ENCODE results near the gene HOXD8. TPM values are rescaled to one million over a fixed set of nuclear protein-coding genes. Genes with fewer than 3 reads are reported as not detected.

HOXD8 gene
- total and polyA plus RNA-seq, 2 donors (not counting 1 experiment from before 2014, with no cell fraction given): not detected

DNA sequence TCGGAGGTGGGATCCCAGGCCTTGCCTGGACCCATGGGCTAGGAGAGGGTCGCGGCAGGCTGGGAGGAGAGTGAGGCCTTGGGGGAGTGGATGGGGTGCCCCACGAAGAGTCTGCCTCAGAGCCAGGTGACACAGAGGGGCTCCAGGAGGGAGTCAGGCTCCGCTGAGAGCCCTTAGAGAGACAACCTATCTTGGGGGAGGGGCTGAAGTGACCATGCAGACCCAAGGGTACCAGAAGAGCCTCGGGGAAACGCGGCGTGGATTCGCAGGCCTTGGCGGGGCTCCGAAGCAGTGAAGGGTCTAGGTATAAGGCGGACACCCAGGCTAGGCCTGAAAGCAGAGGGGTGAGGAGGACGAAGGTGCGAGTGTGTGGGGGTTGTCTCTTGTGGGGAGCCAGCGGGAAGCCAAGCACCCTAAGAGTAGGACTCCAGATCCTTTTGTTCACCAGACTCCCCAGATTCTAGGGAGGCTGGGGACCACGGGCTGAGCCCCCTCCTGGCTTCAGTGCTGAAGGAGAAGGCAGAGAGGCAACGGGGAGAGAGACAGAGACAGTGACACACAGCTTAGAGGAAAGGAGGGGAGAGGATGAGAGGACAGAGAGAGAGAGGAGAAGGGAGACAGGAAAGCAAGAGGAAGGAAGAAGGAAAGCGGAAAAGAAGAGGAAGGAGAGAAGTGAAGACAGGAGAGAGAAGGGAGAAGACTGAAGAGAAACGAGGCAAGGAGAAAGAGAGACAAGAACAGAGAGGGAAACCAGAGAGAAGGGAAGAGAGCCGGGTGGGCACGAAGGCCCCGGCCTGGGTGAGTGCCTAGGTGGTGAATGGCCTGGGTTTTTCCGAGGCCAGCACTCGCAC lies 23.6 kb upstream of the HOXD8 start:
- no peaks in the 10 kb centered on the region for H4K20me1 ChIP-seq (ENCODE audit: control insufficient read depth, extremely low read depth, insufficient read depth, low read length)
- H3K27me3 ChIP-seq (ENCODE audit: control insufficient read depth, insufficient read depth, low read length): peaks cover 75% of the 10 kb centered on the region
- no peak for DNase-seq (ENCODE audit: low read depth in 2 of 2)
- H3K79me2 ChIP-seq (ENCODE audit: control insufficient read depth, insufficient read depth, low read length): no peaks in the 10 kb centered on the region
- H3K27ac ChIP-seq (ENCODE audit: insufficient read depth, low read length): no peak overlapping the region
- no peaks in the 10 kb centered on the region for H3K4me1 ChIP-seq (ENCODE audit: control insufficient read depth, extremely low read depth, insufficient read depth, low read length)
- no peaks in the 10 kb centered on the region for H3K36me3 ChIP-seq (ENCODE audit: control insufficient read depth, insufficient read depth, low read length)
- TF ChIP-seq EZH2 (IDR thresholded peaks at IDR 0.05; ENCODE audit: low read length, missing control alignments): peak; percentile 87
- TF ChIP-seq, protein P1, sequence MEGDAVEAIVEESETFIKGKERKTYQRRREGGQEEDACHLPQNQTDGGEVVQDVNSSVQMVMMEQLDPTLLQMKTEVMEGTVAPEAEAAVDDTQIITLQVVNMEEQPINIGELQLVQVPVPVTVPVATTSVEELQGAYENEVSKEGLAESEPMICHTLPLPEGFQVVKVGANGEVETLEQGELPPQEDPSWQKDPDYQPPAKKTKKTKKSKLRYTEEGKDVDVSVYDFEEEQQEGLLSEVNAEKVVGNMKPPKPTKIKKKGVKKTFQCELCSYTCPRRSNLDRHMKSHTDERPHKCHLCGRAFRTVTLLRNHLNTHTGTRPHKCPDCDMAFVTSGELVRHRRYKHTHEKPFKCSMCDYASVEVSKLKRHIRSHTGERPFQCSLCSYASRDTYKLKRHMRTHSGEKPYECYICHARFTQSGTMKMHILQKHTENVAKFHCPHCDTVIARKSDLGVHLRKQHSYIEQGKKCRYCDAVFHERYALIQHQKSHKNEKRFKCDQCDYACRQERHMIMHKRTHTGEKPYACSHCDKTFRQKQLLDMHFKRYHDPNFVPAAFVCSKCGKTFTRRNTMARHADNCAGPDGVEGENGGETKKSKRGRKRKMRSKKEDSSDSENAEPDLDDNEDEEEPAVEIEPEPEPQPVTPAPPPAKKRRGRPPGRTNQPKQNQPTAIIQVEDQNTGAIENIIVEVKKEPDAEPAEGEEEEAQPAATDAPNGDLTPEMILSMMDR (conservative IDR thresholded peaks at IDR 0.05 in 1 of 2, IDR thresholded peaks at IDR 0.05 in 1 of 2; ENCODE audit: low read depth in 1 of 2, low read length in 2 of 2): no peak
- H2AFZ ChIP-seq (ENCODE audit: low read length): no peak overlapping the region
- H3K4me2 ChIP-seq (ENCODE audit: extremely low read depth, insufficient read depth, low read length): no peak overlapping the region
- no peaks in the 10 kb centered on the region for H3K9me3 ChIP-seq (ENCODE audit: control insufficient read depth, insufficient read depth, low read depth, low read length)
- H3K4me3 ChIP-seq (replicated peaks in 1 of 4; ENCODE audit: control extremely low read depth in 1 of 4, insufficient read depth in 1 of 4, low read depth in 3 of 4, low read length in 4 of 4): no peak overlapping the region
- no peak overlapping the region for H3K9ac ChIP-seq (ENCODE audit: insufficient read depth, low read length)

DNA sequence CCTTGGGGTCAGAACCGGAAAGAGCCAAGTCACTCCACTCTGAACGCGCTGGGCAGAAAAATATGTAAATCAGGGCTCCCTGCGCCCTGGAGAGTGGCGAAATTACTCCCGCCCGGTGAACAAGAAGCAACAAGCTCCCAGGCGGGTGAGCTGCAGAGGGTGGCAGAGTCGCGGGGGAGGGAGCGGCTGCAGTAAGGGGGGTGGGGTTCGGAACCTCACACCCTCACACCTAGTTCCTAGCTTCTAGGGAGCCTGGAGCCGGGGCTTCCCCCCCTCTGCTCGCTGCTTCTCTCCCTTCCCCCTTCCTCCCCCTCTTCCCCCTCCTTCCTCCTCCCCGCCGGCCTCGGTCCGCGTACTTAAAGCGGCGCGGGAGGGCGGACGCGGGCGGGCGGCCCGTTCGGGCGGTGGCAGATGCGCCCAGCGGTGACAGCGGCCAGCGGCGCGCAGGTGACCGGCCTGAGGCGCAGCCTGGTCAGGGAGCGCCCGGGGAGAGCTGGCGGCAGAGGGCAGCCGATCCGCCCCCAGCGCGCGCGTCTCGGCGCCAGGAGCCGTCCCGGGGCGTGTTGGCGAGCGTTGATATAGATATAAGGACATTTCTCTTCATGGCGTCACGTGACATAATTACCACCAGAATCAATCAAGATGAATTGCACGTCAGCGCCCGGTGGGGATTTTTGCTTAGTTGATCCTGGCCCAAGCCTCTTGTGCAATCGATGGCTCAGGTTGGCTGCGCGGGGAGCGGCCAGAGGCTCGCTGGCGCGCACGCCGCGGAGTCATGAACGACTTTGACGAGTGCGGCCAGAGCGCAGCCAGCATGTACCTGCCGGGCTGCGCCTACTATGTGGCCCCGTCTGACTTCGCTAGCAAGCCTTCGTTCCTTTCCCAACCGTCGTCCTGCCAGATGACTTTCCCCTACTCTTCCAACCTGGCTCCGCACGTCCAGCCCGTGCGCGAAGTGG lies 22.6 kb upstream of the HOXD8 start, which contains the start of gene HOXD11:
Gene HOXD11, plus strand, starts transcription at position 700 of the 959 bp plus-strand sequence. Its CDS starts 76 bp downstream, at position 776.
- no peaks in the 10 kb centered on the region for H3K9me3 ChIP-seq (ENCODE audit: control insufficient read depth, insufficient read depth, low read depth, low read length)
- H4K20me1 ChIP-seq (ENCODE audit: control insufficient read depth, extremely low read depth, insufficient read depth, low read length): no peaks in the 10 kb centered on the region
- H3K36me3 ChIP-seq (ENCODE audit: control insufficient read depth, insufficient read depth, low read length): no peaks in the 10 kb centered on the region
- H3K4me3 ChIP-seq (replicated peaks in 1 of 4; ENCODE audit: control extremely low read depth in 1 of 4, insufficient read depth in 1 of 4, low read depth in 3 of 4, low read length in 4 of 4): no peak within 1 kb of the TSS
- no peak within 1 kb of the TSS for H3K4me2 ChIP-seq (ENCODE audit: extremely low read depth, insufficient read depth, low read length)
- H3K27me3 ChIP-seq (ENCODE audit: control insufficient read depth, insufficient read depth, low read length): peaks cover 75% of the 10 kb centered on the region
- no peak within 1 kb of the TSS for H2AFZ ChIP-seq (ENCODE audit: low read length)
- H3K4me1 ChIP-seq (ENCODE audit: control insufficient read depth, extremely low read depth, insufficient read depth, low read length): no peaks in the 10 kb centered on the region
- no peak within 1 kb of the TSS for H3K27ac ChIP-seq (ENCODE audit: insufficient read depth, low read length)
- H3K9ac ChIP-seq (ENCODE audit: insufficient read depth, low read length): no peak within 1 kb of the TSS
- no peaks in the 10 kb centered on the region for H3K79me2 ChIP-seq (ENCODE audit: control insufficient read depth, insufficient read depth, low read length)
- peak in 1 of 2 donors; percentile 9 for DNase-seq (ENCODE audit: low read depth in 2 of 2)
- TF ChIP-seq EZH2 (IDR thresholded peaks at IDR 0.05; ENCODE audit: low read length, missing control alignments): peak; percentile 99
- TF ChIP-seq, protein P1 (conservative IDR thresholded peaks at IDR 0.05 in 1 of 2, IDR thresholded peaks at IDR 0.05 in 1 of 2; ENCODE audit: low read depth in 1 of 2, low read length in 2 of 2): no peak

DNA sequence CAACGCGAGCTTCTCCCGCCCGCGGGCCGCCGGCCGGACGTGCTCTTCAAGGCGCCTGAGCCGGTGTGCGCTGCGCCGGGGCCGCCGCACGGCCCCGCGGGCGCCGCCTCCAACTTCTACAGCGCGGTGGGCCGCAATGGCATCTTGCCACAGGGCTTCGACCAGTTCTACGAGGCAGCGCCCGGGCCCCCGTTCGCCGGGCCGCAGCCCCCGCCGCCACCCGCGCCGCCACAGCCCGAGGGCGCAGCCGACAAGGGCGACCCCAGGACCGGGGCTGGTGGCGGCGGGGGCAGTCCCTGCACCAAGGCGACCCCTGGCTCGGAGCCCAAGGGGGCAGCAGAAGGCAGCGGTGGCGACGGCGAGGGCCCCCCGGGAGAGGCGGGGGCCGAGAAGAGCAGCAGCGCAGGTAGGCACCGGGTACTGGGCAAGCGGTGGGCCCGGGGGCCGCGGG lies 21.7 kb upstream of the HOXD8 start:
- Histone ChIP-seq H3K9ac (ENCODE audit: insufficient read depth, low read length) (no peak overlapping the region), H3K4me1 (ENCODE audit: control insufficient read depth, extremely low read depth, insufficient read depth, low read length) (no peaks in the 10 kb centered on the region), H3K36me3 (ENCODE audit: control insufficient read depth, insufficient read depth, low read length) (no peaks in the 10 kb centered on the region), H3K4me3 (replicated peaks in 1 of 4; ENCODE audit: control extremely low read depth in 1 of 4, insufficient read depth in 1 of 4, low read depth in 3 of 4, low read length in 4 of 4) (no peak overlapping the region), H3K4me2 (ENCODE audit: extremely low read depth, insufficient read depth, low read length) (no peak overlapping the region), H2AFZ (ENCODE audit: low read length) (no peak overlapping the region), H3K79me2 (ENCODE audit: control insufficient read depth, insufficient read depth, low read length) (no peaks in the 10 kb centered on the region), H3K27me3 (ENCODE audit: control insufficient read depth, insufficient read depth, low read length) (peaks cover 77% of the 10 kb centered on the region), H3K27ac (ENCODE audit: insufficient read depth, low read length) (no peak overlapping the region), H4K20me1 (ENCODE audit: control insufficient read depth, extremely low read depth, insufficient read depth, low read length) (no peaks in the 10 kb centered on the region), H3K9me3 (ENCODE audit: control insufficient read depth, insufficient read depth, low read depth, low read length) (no peaks in the 10 kb centered on the region)
- DNase-seq (ENCODE audit: low read depth in 2 of 2): no peak
- TF ChIP-seq, protein P1 (conservative IDR thresholded peaks at IDR 0.05 in 1 of 2, IDR thresholded peaks at IDR 0.05 in 1 of 2; ENCODE audit: low read depth in 1 of 2, low read length in 2 of 2): no peak
- TF ChIP-seq EZH2 (IDR thresholded peaks at IDR 0.05; ENCODE audit: low read length, missing control alignments): no peak
